Measurements from ENCODE around the gene ADARB1. TPM values are rescaled to one million over a fixed set of nuclear protein-coding genes. Genes with fewer than 3 reads are reported as not detected.

The ADARB1 gene
- total and polyA plus RNA-seq, 2 of the 8 experiments (the other 6 are each of a cell fraction or from before 2014, with no cell fraction given) = 4.7 to 14.9 TPM

DNA sequence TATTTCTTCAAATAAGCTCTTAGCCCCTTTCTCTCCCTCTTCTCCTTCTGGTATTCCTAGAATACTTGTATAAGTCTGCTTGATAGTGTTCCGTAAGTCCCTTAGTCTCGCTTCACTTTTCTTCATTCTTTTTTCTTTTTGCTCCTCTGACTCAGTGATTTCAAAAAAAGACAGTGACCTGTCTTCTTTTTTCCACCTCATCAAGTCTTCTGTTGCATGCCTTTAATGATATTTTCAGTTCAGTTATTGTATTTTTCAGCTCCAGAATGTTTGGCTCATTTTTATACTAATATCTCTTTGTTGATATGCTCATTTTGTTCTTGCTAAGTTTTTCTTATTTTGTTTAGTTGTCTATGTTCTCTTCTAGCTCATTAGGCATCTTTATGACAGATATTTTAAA, 115.6 kb downstream of the ADARB1 start (continued):
- TF ChIP-seq BACH1 (IDR thresholded peaks at IDR 0.05; ENCODE audit: low read length) = no peak
- no peak for TF ChIP-seq NANOG (IDR thresholded peaks at IDR 0.05; ENCODE audit: insufficient read depth, low read depth, low read length, poor library complexity, severe bottlenecking)
- no peak for TF ChIP-seq TBP (IDR thresholded peaks at IDR 0.05; ENCODE audit: low read depth, low read length)
- TF ChIP-seq JUN (IDR thresholded peaks at IDR 0.05; ENCODE audit: low read depth, low read length) = no peak
- no peak for TF ChIP-seq HDAC2 (IDR thresholded peaks at IDR 0.05; ENCODE audit: borderline replicate concordance in 1 of 2, low read depth in 2 of 2, low read length in 2 of 2)
- TF ChIP-seq ZNF274 (IDR thresholded peaks at IDR 0.05; ENCODE audit: borderline replicate concordance, extremely low read depth, low read length) = no peak
- no peak for TF ChIP-seq SIN3A (conservative IDR thresholded peaks at IDR 0.05 in 1 of 2, IDR thresholded peaks at IDR 0.05 in 1 of 2; ENCODE audit: low read depth in 1 of 2, low read length in 2 of 2)
- no peak for TF ChIP-seq CEBPB (IDR thresholded peaks at IDR 0.05; ENCODE audit: low read depth, low read length)
- no peak for TF ChIP-seq SIRT6 (IDR thresholded peaks at IDR 0.05; ENCODE audit: low read length)

All from H1 (cell line).